Aorta (tissue), 5 donors: ENCODE data around the gene SRPK2. TPM values are rescaled to one million over a fixed set of nuclear protein-coding genes. Genes with fewer than 3 reads are reported as not detected.

Source experiments
- ATAC-seq: fragments of 200-7000 bp; cut with Tn5 transposase; one replicate; pipeline ENCODE4 v1.9.1; 2022; ENCODE audit warnings: moderate library complexity; ENCODE audit not compliant: low FRiP score
- DNase-seq, 2 donors: peaks; one replicate each; pipeline ENCODE4 v3.0.0-alpha.2; 2020
- H3K27ac ChIP-seq, 2 donors: one replicate each; pipeline ENCODE4 v1.5.1; 2013; ENCODE audit warnings: low read length in 2 of 2, mild to moderate bottlenecking in 2 of 2, moderate library complexity in 2 of 2, control low read depth in 1 of 2, inconsistent platforms in 1 of 2, low read depth in 1 of 2
- H3K27me3 ChIP-seq, 2 donors: one replicate each; pipeline ENCODE4 v1.6.1; 2013; ENCODE audit warnings: control low read depth in 1 of 2, low read length in 1 of 2, mild to moderate bottlenecking in 1 of 2, moderate library complexity in 1 of 2; ENCODE audit not compliant: insufficient read depth in 2 of 2, control insufficient read depth in 1 of 2
- H3K36me3 ChIP-seq, 2 donors: one replicate each; pipeline ENCODE4 v1.6.1; 2013; ENCODE audit warnings: control low read depth in 1 of 2, low read length in 1 of 2, mild to moderate bottlenecking in 1 of 2; ENCODE audit not compliant: insufficient read depth in 2 of 2, control insufficient read depth in 1 of 2
- H3K4me1 ChIP-seq, 2 donors: one replicate each; pipeline ENCODE4 v1.6.1; 2013; ENCODE audit warnings: low read length in 2 of 2, control low read depth in 1 of 2, mild to moderate bottlenecking in 1 of 2, moderate library complexity in 1 of 2; ENCODE audit not compliant: insufficient read depth in 2 of 2, control insufficient read depth in 1 of 2
- H3K4me3 ChIP-seq, 2 donors: one replicate each; pipeline ENCODE4 v1.5.1; 2013; ENCODE audit warnings: low read length in 2 of 2, control low read depth in 1 of 2, mild to moderate bottlenecking in 1 of 2
- H3K9me3 ChIP-seq: one replicate; pipeline ENCODE4 v1.6.1; 2013; ENCODE audit warnings: mild to moderate bottlenecking, low read length; ENCODE audit not compliant: control insufficient read depth
- WGBS, 2 donors: extraction: QIAGEN DNeasy Blood & Tissue Kit; methylation state at CpG; one replicate each; pipeline ENCODE4 v1.1.7; 2013; 5-methylcytosine and 5-hydroxymethylcytosine counted together
- intact Hi-C, 2 donors: fragments of 100-400 bp; cut with DNase I; formaldehyde crosslinking; loops; one replicate each; pipeline versions ENCODE4 v1.14.2 to v1.15.0; 2022
- polyA plus RNA-seq, 2 donors: library from polyadenylated mRNA; stranded (reverse); fragments of 200-250 nt; gene quantifications; one replicate each; pipeline ENCODE4 v1.2.3, GENCODE V29; 2013
- total RNA-seq, 2 donors: library from RNA; stranded (reverse); fragmentation: NEBNext Ultra II Directional; extraction: Animal tissue kit (Norgen Biotek cat#: 25700); gene quantifications; one replicate each; pipeline ENCODE4 v1.2.1, GENCODE V29; 2021
- donor health status: healthy with polysubstance abuse.
- donor health status: Bipolar disorder and iron deficiency.
- donor health status: DM: no; HTN: no; CAD: no.
- donor health status: DM: no; HTN: no; CAD: no.
- donor health status: DM: yes; HTN: yes; CAD: no.

Gene SRPK2
- total and polyA plus RNA-seq, 4 donors, result 11.5 to 49.7 (median 28.7) TPM

GRCh38 chr7:105185290-105186010 lies 203.3 kb downstream of the SRPK2 start:
- 17 to 21% methylated on average over 2 of the region's 2 CpGs for WGBS, 2 donors
- Histone ChIP-seq H3K4me1 (peaks cover 0 to 3% of the 10 kb centered on the region in 2 donors), H3K27me3 (no peaks in the 10 kb centered on the region), H3K9me3 (no peaks in the 10 kb centered on the region), H3K4me3 (no peak overlapping the region), H3K27ac (no peak overlapping the region), H3K36me3 (no peaks in the 10 kb centered on the region)
- DNase-seq (no peak), ATAC-seq (no peak)
- intact Hi-C loops, result no loop called here

- H3K4me1 ChIP-seq, result no peaks in the 10 kb centered on the region
- ATAC-seq, result no peak
- no peaks in the 10 kb centered on the region for H3K9me3 ChIP-seq
- 96 to 99% methylated on average over 2 of the region's 2 CpGs for WGBS, 2 donors
- no peak overlapping the region for H3K4me3 ChIP-seq
- intact Hi-C loops, result no loop called here
- H3K27ac ChIP-seq, result no peak overlapping the region
- H3K36me3 ChIP-seq, result no peaks in the 10 kb centered on the region
- no peaks in the 10 kb centered on the region for H3K27me3 ChIP-seq
- no peak for DNase-seq
Measured at GRCh38 chr7:105180002-105180401, 208.7 kb downstream of the SRPK2 start.

GRCh38 chr7:105178928-105179541 lies 209.7 kb downstream of the SRPK2 start:
- Histone ChIP-seq H3K4me3 (no peak overlapping the region), H3K27ac (no peak overlapping the region), H3K27me3 (no peaks in the 10 kb centered on the region), H3K4me1 (no peaks in the 10 kb centered on the region), H3K36me3 (no peaks in the 10 kb centered on the region), H3K9me3 (no peaks in the 10 kb centered on the region)
- no peak for ATAC-seq
- WGBS, 2 donors, result 86 to 89% methylated on average over 4 of the region's 4 CpGs
- no peak for DNase-seq
- intact Hi-C loops, result no loop called here

- WGBS, 2 donors, result 60 to 64% methylated on average over 4 of the region's 4 CpGs
- H3K27ac ChIP-seq, result no peak overlapping the region
- no peak overlapping the region for H3K4me3 ChIP-seq
- DNase-seq (no peak), ATAC-seq (no peak)
- no peaks in the 10 kb centered on the region for H3K9me3 ChIP-seq
- H3K4me1 ChIP-seq, result no peaks in the 10 kb centered on the region
- intact Hi-C loops, result no loop called here
- H3K36me3 ChIP-seq, result no peaks in the 10 kb centered on the region
- no peaks in the 10 kb centered on the region for H3K27me3 ChIP-seq
Measured at GRCh38 chr7:105178177-105178576, 210.5 kb downstream of the SRPK2 start.

- ATAC-seq, result no peak
- 90 to 92% methylated on average over 3 of the region's 3 CpGs for WGBS, 2 donors
- H3K27ac ChIP-seq, result no peak overlapping the region
- H3K4me1 ChIP-seq, result no peaks in the 10 kb centered on the region
- H3K36me3 ChIP-seq, result no peaks in the 10 kb centered on the region
- DNase-seq, result no peak
- intact Hi-C loops, result no loop called here
- H3K4me3 ChIP-seq, result no peak overlapping the region
- no peaks in the 10 kb centered on the region for H3K9me3 ChIP-seq
- no peaks in the 10 kb centered on the region for H3K27me3 ChIP-seq
Measured at GRCh38 chr7:105177026-105177425, 211.7 kb downstream of the SRPK2 start.

- 67 to 71% methylated on average over 1 of the region's 1 CpG for WGBS, 2 donors
- Histone ChIP-seq H3K36me3 (no peaks in the 10 kb centered on the region), H3K9me3 (no peaks in the 10 kb centered on the region), H3K27ac (no peak overlapping the region), H3K27me3 (no peaks in the 10 kb centered on the region), H3K4me1 (no peaks in the 10 kb centered on the region), H3K4me3 (no peak overlapping the region)
- intact Hi-C loops, result no loop called here
- ATAC-seq, result no peak
- DNase-seq, result no peak
Measured at GRCh38 chr7:105173586-105173985, 215.1 kb downstream of the SRPK2 start.

GRCh38 chr7:105164751-105165150 lies 224.0 kb downstream of the SRPK2 start:
- no peaks in the 10 kb centered on the region for H3K4me1 ChIP-seq

DNA sequence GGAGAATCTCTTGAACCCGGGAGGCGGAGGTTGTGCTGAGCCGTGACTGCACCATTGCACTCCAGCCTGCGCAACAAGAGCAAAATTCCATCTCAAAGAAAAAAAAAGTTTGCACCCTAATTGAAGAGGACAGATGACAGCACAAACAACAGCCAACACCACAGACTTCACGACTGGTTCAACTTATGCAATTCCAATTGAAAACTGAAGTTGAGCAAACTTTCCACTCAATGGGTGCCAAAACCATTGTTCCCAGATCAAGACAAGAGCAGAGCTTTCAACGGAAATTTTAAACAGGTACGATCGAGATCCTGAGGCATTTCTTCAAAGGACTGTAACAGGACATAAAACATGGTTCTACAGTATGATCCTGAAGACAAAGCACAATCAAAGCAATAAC lies 225.0 kb downstream of the SRPK2 start:
- 95 to 96% methylated on average over 8 of the region's 8 CpGs for WGBS, 2 donors
- intact Hi-C loops, result no loop called here
- DNase-seq, result no peak
- Histone ChIP-seq H3K4me3 (no peak overlapping the region), H3K27me3 (no peaks in the 10 kb centered on the region), H3K36me3 (peaks cover 0 to 1% of the 10 kb centered on the region in 2 donors), H3K27ac (no peak overlapping the region), H3K9me3 (no peaks in the 10 kb centered on the region), H3K4me1 (no peaks in the 10 kb centered on the region)
- no peak for ATAC-seq

More at GRCh38 chr7:105164751-105165150, 224.0 kb downstream of the SRPK2 start:
- H3K27ac ChIP-seq, result no peak overlapping the region
- WGBS, 2 donors, result 71 to 78% methylated on average over 1 of the region's 1 CpG
- H3K4me3 ChIP-seq, result no peak overlapping the region
- H3K36me3 ChIP-seq, result peaks cover 0 to 1% of the 10 kb centered on the region in 2 donors
- H3K27me3 ChIP-seq, result no peaks in the 10 kb centered on the region
- intact Hi-C loops, result no loop called here
- no peak for DNase-seq
- ATAC-seq, result no peak
- H3K9me3 ChIP-seq, result no peaks in the 10 kb centered on the region

DNA sequence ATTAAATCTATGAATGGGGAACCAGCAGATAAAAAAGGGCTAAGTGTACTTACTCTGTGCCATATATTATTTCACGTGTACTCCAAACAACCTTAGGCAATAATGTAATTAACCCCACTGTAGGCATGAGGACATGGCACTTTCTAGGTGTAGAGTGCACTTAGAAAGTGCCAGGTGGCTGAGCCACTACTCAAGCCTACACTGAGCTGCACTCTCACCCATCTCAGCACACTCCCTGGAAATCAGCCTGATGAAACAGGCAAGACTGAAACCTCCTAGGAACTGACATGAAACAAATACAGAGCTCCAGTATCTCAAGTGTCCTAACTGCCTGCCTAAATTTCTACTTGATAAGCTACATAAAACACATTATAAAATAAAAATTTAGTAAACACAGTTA lies 227.4 kb downstream of the SRPK2 start:
- WGBS, 2 donors, result 93 to 95% methylated on average over 1 of the region's 1 CpG
- H3K4me3 ChIP-seq, result no peak overlapping the region
- H3K4me1 ChIP-seq, result no peaks in the 10 kb centered on the region
- H3K27me3 ChIP-seq, result no peaks in the 10 kb centered on the region
- ATAC-seq (no peak), DNase-seq (no peak)
- no peaks in the 10 kb centered on the region for H3K9me3 ChIP-seq
- intact Hi-C loops, result no loop called here
- no peak overlapping the region for H3K27ac ChIP-seq
- H3K36me3 ChIP-seq, result peaks cover 0 to 1% of the 10 kb centered on the region in 2 donors
